Germinal center (tissue), 1 donor: ENCODE measurements around the gene THBS2.
"Not testable (repeated sequence)": the region's sequence is repeated elsewhere in the genome, so short reads cannot be mapped to it uniquely, and the experiment has no call there.

Source experiments
- DNase-seq: peaks from one replicate; pipeline ENCODE4 v3.0.0; 2012; ENCODE audit warnings: mixed read lengths, low spot score

The THBS2 gene

DNA sequence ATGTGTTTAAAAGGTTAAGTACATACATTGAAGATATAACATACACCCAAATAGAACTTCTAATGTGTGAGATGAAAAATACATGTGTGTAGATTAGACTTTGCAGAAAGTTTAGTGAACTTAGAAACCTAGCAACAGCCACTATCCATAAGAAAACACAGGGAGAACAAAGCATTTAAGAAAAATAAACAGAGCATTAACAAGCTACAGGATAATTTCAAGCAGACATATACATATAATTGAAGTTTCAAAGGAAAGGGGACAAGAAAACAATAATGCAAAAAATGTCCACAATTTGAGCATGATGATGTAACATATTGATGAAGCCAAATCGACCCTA, 18.2 kb upstream of the THBS2 start:
- DNase-seq: no peak

GRCh38 chr6:169271158-169271876, 17.7 kb upstream of the THBS2 start:
- no peak for DNase-seq

GRCh38 chr6:169270077-169270380, 16.4 kb upstream of the THBS2 start:
- not testable (repeated sequence) for DNase-seq

GRCh38 chr6:169269180-169270076, 15.8 kb upstream of the THBS2 start:
- DNase-seq: no peak

- no peak for DNase-seq
Observed at GRCh38 chr6:169268276-169268675, 14.6 kb upstream of the THBS2 start.

DNA sequence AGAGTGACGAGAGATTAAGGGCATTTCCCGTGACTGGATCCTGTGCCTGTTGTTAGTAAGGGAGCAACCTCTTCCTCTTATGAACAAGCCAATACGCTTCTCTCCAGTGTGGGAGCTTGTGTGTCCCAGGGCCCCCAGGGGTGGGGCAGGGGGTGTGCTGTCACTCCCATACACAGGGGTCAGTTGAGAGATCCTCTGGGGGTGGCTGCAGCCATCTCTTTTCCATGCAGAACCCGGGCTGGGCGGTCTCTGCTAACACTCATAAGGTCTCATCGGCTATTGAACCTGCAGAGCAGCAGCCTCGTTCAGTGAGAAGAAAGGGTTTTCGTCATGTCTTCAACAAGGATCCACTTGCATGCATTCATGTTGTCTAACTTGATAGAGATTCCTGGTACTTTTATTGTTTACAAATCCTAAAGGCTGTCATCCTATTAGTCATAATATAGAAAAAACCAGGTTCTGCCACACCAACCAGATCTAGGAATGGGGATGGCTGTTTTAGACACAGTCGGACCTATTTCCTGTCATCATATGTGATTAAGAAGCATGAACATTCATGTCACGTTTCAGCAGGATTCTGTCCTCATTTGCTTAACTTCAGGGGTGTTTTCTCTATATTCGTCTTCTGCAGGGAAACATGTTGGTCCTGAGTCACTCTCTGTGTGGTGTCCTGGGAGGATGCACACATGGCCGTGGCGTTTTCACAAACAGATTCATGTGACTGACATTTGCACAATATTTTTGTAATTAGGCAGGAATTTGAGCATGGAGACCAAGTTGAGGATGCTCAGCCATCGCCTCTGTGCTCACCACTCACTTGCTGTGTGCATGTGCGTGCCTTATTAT, 13.3 kb upstream of the THBS2 start:
- no peak for DNase-seq

GRCh38 chr6:169266261-169266660, 12.6 kb upstream of the THBS2 start:
- no peak for DNase-seq

GRCh38 chr6:169265486-169266131, 12.0 kb upstream of the THBS2 start:
- DNase-seq: no peak

GRCh38 chr6:169263836-169264608, 10.4 kb upstream of the THBS2 start:
- no peak for DNase-seq

- no peak for DNase-seq
Observed at GRCh38 chr6:169263374-169263773, 9.7 kb upstream of the THBS2 start.

DNA sequence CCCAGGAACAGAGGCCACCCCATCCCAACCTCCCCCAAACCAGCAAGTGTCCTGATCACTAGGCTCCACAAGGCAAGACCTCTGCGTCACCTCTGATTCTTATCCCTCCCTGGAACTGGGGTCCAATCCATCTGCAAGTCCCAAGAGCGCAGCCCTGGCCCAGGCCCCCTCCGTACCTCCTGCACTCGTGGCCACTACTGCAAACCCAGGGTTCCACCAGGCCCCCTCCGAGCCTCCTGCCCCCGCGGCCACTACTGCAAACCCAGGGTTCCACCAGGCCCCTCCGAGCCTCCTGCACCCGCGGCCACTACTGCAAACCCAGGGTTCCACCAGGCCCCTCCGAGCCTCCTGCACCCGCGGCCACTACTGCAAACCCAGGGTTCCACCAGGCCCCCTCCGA, 9.0 kb upstream of the THBS2 start:
- DNase-seq: not testable (repeated sequence)

DNA sequence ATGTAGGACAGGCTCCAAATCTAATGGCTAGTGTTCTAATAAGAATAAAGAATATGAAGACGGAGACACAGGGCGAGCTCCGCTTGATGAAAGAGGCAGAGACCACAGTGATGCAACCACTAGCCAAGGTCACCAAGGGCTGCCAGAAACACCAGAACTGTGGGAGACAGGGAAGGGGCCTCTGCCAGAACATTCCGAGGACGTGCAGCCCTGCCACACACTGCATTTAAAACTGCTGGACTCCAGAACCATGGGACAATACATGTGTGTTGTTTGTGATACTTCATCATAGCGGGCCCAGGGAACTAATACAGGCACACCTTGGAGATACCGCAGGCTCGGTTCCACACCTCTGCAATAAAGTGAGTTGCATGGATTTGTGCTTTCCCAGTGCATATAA, 2.9 kb upstream of the THBS2 start:
- no peak for DNase-seq

GRCh38 chr6:169256061-169256460, 2.4 kb upstream of the THBS2 start:
- no peak for DNase-seq

DNA sequence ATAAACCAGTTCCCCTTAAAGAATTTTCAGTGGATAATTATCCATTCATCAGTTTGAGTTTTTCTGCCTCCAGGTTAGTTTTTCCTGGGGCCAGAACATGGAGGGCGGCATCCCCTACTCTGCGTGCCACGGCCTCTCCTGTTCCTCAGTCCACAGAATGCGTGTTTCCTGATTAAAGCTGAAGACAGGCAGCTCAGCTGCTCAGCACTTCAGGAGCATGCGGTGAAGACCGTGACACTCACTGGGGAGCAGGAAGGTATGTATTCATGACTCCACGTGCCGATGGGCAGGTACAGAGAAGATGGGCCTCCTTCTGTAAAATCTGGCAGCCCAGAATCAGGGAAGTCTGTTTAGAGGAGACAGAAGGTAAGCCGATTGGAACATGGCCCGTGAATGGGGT, 2.0 kb upstream of the THBS2 start:
- no peak for DNase-seq

DNA sequence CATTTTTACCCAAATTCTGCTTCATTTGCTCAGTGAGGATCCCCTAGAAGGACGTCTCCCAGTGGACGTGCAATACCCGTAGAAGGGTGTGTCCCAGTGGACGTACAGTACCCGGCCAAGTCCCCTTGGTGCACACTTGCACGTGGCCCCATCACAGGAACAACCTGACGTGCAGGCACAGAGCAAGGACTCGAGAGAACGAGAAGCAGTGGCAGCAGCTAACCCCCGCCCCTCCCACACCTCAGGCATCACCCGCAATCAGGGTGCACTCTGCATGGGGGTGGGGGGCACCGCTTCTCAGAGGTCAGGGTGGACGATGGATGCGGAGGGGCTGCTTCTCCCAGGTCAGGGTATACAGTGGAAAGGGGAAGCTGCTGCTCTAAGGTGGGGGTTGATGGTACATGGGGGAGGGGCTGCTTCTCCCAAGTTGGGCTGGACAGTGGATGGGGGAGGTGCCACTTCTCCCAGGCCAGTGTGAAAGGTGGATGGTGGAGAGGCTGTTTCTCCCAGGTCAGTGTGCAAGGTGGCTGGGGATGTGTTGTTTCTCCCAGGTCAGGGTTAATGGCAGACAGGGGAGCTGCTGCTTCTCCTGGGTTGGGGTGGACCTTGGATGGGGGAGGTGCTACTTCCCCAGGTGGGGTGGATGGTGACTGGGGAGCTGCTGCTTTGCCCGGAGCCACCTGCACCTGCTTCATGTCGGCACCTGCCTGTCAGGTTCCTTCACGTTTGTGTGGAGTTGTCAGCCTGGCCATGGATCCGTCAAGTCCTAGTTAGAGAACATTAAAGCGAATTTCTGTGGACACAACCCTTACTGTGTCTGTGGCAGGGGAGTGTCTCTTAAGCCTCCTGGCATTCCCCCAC, 1.0 kb upstream of the THBS2 start:
- no peak for DNase-seq

DNA sequence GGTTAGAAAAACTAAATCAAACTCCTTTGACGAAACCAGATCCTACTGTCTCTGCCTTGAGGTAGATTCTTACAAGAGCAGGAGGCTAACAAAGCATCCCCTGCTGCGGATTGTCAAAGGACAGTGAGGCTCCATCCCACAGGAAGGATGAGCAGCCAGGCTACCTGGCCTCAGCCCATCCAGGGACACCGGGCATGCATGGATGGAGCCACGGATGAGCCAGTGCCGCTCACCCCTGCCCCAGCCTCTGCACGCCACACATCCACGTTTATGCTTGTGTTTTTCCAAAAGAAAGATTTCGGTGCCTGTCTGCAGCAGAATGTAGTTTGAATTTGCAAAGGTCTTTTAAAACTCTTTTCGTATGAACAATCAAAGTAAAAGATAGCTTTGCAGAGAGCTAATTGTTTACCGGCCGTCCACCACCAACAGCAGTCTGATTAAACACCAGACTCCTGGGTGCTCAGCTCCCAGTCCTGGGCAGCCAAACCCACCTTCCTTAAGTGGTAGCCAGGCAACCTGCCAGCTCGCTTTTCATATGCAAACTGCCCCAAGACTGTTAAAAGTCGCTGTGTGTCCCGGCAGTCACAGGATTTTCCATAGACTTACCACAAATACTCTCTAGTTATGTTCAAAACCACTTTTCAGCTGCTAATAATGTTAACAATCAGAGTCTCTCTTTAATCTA, 999 bp downstream of the THBS2 start:
- DNase-seq: no peak

- no peak for DNase-seq
Observed at GRCh38 chr6:169251822-169252504, 1.7 kb downstream of the THBS2 start.

DNA sequence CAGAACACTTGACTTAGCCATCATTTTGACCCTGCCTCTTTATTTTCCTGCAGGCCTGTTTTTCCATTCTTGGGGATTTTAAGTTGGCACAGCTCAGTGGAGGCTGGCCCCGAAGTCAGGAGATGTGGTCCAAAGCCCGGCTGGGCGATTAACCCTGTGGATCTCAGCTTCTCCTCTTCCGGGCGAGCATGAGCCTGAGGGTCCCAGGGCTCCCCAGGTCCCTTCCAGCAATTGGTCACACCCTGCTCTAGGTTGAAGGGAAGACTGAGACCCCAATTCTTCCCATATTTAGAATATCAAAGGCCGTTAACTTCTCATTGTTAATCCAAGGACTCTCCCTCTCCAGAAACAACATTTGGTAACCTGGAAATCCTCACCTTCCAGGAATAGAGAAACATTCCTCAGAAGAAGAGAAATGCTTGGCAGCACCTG, 2.3 kb downstream of the THBS2 start:
- DNase-seq: no peak

DNA sequence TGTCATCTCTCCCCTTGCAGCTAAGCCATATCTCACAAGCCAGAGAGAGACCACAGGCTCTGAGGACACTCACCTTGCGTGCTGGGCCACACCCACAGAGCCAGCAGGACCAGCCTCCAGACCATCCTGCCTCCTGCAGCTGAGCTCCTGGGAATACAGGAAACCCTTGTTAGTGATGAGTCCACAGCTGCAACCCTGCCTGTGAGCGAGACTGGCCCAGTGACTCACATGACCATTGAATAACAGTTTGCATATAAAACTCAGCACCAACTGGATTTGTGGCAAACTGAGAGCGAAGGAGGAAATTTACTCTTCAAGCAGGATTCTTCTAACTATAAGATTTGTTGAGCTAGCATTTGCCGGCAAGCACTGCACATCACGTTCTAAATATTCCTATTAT, 3.0 kb downstream of the THBS2 start:
- no peak for DNase-seq
